HepG2 (cell line): ENCODE data around the gene PYGB. TPM values are rescaled to one million over a fixed set of nuclear protein-coding genes. Genes with fewer than 3 reads are reported as not detected.

Source experiments
- ARHGAP35 ChIP-seq: sonication (generic); formaldehyde crosslinking; IDR thresholded peaks from 2 replicates; pipeline ENCODE4 v1.9.0; 2022; ENCODE audit warnings: mild to moderate bottlenecking, inconsistent platforms, moderate library complexity, missing genetic modification reagents, borderline replicate concordance
- CENPX ChIP-seq: sonication (generic); formaldehyde crosslinking; IDR thresholded peaks from 2 replicates; pipeline ENCODE4 v1.9.0; 2021; ENCODE audit warnings: mild to moderate bottlenecking, missing genetic modification reagents, moderate library complexity
- CREM ChIP-seq, 2 experiments: sonication (generic) in 1 of 2; formaldehyde crosslinking in 1 of 2; IDR thresholded peaks; 2 replicates each; pipeline versions ENCODE4 v1.4.0 to v1.6.1; 2016 to 2020; ENCODE audit warnings: antibody characterized with exemption in 1 of 2, mild to moderate bottlenecking in 1 of 2, missing genetic modification reagents in 1 of 2
- KDM5A ChIP-seq: fragments of 200-600 bp; sonication (generic); IDR thresholded peaks from 2 replicates; pipeline ENCODE4 v1.7.0; 2018; ENCODE audit warnings: antibody characterized with exemption, mild to moderate bottlenecking, low read length, borderline replicate concordance
- KDM6A ChIP-seq: IDR thresholded peaks from 2 replicates; pipeline ENCODE4 v1.6.1; 2016; ENCODE audit warnings: low read depth
- KLF16 ChIP-seq, 2 experiments: sonication (generic) in 1 of 2; formaldehyde crosslinking in 1 of 2; IDR thresholded peaks; 2 replicates each; pipeline versions ENCODE4 v1.6.1 to v1.8.0; 2016 to 2023; ENCODE audit warnings: missing genetic modification reagents in 2 of 2, missing compliant biosample characterization in 1 of 2
- PHF5A ChIP-seq: IDR thresholded peaks from one replicate; pipeline ENCODE4 v1.6.1; 2018; ENCODE audit warnings: low read depth, missing genetic modification reagents; ENCODE audit not compliant: unreplicated experiment
- POLR2AphosphoS5 ChIP-seq: IDR thresholded peaks from 2 replicates; pipeline ENCODE4 v1.6.1; 2012; ENCODE audit warnings: low read depth, low read length
- PRMT3 ChIP-seq: sonication (generic); formaldehyde crosslinking; IDR thresholded peaks from 2 replicates; pipeline ENCODE4 v1.8.1; 2022; ENCODE audit warnings: low read depth, mild to moderate bottlenecking, moderate library complexity, missing genetic modification reagents, borderline replicate concordance
- SOX5 ChIP-seq: IDR thresholded peaks from 2 replicates; pipeline ENCODE4 v1.6.1; 2016; ENCODE audit warnings: borderline replicate concordance
- ZFYVE20 ChIP-seq: sonication (generic); formaldehyde crosslinking; IDR thresholded peaks from 2 replicates; pipeline ENCODE4 v1.8.0; 2023; ENCODE audit warnings: low read depth, mild to moderate bottlenecking, moderate library complexity, missing genetic modification reagents, borderline replicate concordance
- ZNF205 ChIP-seq: IDR thresholded peaks from 2 replicates; pipeline ENCODE4 v1.6.1; 2018; ENCODE audit warnings: missing biosample characterization, missing genetic modification reagents
- ZNF207 ChIP-seq: fragments of 450-650 bp; IDR thresholded peaks from 2 replicates; pipeline ENCODE4 v1.6.1; 2016; ENCODE audit warnings: antibody characterized with exemption, borderline replicate concordance
- ZNF589 ChIP-seq: sonication (generic); formaldehyde crosslinking; conservative IDR thresholded peaks from 2 replicates; pipeline ENCODE4 v1.8.0; 2022; ENCODE audit warnings: mild to moderate bottlenecking, moderate library complexity, missing genetic modification reagents
- ZNF720 ChIP-seq: sonication (generic); formaldehyde crosslinking; IDR thresholded peaks from 2 replicates; pipeline ENCODE4 v1.4.0; 2020; ENCODE audit warnings: missing genetic modification reagents
- ZNF737 ChIP-seq: sonication (generic); formaldehyde crosslinking; IDR thresholded peaks from 2 replicates; pipeline ENCODE4 v1.5.0; 2020; ENCODE audit warnings: missing genetic modification reagents, mild to moderate bottlenecking, borderline replicate concordance
- ZNF782 ChIP-seq: sonication (generic); formaldehyde crosslinking; IDR thresholded peaks from 2 replicates; pipeline ENCODE4 v1.4.0; 2020; ENCODE audit warnings: missing genetic modification reagents, mild to moderate bottlenecking, borderline replicate concordance
- polyA plus RNA-seq, 8 experiments: library from polyadenylated mRNA; depleted of rRNA in 3 of 8; stranded (reverse) in 7 of 8; unstranded in 1 of 8; fragments of >200 nt; fragmentation: Illumina TruSeq in 4 of 8; extraction: Trizol in 4 of 8; gene quantifications; 2 replicates each; pipeline versions ENCODE4 v1.2.1 to v1.2.3, GENCODE V29; 2011 to 2016; ENCODE audit warnings: low read depth in 4 of 8, missing spikeins in 1 of 8, mixed read lengths in 1 of 8; ENCODE audit not compliant: insufficient read depth in 1 of 8
- total RNA-seq, 5 experiments: library from RNA; depleted of rRNA; stranded (reverse); fragments of >200 nt; fragmentation: Illumina TruSeq; extraction: Trizol; gene quantifications; 2 replicates each; pipeline ENCODE4 v1.2.3, GENCODE V29; 2016; ENCODE audit warnings: low read depth in 1 of 5
- TF ChIP-seq, protein P1 (sequence below): sonication (generic); formaldehyde crosslinking; IDR thresholded peaks from 2 replicates; pipeline ENCODE4 v1.5.1; 2020; ENCODE audit warnings: mild to moderate bottlenecking, missing genetic modification reagents, moderate library complexity
- TF ChIP-seq, protein P2 (sequence below): sonication (generic); formaldehyde crosslinking; IDR thresholded peaks from 2 replicates; pipeline ENCODE4 v1.9.0; 2021; ENCODE audit warnings: missing genetic modification reagents, borderline replicate concordance
- TF ChIP-seq, protein P3 (sequence below): sonication (generic); formaldehyde crosslinking; IDR thresholded peaks from 2 replicates; pipeline ENCODE4 v1.5.0; 2020; ENCODE audit warnings: mild to moderate bottlenecking, missing genetic modification reagents

Gene PYGB
- total and polyA plus RNA-seq, 2 of the 13 experiments (the other 11 are each of a cell fraction or from before 2014, with no cell fraction given) = 24.2 to 86.3 TPM

DNA sequence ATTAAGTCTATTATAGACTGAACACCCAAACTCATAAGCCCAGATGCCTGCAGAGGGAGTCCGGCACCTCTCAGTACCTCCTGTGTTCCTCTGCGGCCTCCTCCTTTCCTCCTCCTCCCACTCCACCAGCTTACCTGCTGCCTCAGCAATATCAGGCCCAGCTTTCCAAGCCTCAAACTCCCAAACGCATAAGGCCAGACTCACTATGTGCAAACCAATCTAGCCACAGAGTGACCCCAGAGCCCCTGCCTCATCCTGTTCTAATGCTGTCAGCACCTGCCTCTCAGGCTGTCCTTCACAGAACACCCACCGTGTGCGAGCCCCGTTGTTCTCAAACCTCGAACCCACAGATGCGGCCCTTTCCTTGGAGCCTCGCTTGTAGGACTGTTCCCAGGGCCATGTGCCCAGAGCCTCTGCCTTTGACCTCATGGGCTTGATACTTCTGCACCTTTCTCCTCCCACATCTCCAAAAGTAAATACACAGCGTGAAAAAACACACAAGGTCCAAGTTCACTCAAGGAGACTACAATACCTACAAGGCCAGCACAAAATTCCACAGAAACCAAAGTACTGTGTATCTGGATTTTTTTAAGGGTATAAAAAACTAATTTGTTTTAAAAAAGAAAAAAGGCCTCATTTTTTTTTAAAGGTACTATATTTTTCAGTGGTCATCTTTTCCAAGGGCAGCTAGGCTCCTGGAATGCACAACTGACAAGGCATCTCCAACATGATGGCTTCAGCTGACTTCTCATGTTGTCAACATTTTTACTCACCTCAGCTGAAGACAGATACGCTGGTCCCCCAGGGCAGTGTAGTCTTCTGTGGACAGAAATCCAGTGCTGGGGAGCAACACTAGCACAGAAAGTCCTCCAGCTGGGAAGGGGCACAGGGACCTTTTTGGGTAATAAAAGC, 90.5 kb downstream of the PYGB start (continued):
- TF ChIP-seq, protein P1, sequence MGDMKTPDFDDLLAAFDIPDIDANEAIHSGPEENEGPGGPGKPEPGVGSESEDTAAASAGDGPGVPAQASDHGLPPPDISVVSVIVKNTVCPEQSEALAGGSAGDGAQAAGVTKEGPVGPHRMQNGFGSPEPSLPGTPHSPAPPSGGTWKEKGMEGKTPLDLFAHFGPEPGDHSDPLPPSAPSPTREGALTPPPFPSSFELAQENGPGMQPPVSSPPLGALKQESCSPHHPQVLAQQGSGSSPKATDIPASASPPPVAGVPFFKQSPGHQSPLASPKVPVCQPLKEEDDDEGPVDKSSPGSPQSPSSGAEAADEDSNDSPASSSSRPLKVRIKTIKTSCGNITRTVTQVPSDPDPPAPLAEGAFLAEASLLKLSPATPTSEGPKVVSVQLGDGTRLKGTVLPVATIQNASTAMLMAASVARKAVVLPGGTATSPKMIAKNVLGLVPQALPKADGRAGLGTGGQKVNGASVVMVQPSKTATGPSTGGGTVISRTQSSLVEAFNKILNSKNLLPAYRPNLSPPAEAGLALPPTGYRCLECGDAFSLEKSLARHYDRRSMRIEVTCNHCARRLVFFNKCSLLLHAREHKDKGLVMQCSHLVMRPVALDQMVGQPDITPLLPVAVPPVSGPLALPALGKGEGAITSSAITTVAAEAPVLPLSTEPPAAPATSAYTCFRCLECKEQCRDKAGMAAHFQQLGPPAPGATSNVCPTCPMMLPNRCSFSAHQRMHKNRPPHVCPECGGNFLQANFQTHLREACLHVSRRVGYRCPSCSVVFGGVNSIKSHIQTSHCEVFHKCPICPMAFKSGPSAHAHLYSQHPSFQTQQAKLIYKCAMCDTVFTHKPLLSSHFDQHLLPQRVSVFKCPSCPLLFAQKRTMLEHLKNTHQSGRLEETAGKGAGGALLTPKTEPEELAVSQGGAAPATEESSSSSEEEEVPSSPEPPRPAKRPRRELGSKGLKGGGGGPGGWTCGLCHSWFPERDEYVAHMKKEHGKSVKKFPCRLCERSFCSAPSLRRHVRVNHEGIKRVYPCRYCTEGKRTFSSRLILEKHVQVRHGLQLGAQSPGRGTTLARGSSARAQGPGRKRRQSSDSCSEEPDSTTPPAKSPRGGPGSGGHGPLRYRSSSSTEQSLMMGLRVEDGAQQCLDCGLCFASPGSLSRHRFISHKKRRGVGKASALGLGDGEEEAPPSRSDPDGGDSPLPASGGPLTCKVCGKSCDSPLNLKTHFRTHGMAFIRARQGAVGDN (CRISPR knock-in tag) = peak; percentile 100
- no peak for TF ChIP-seq PRMT3 (CRISPR knock-in tag)
- peak; percentile 91 for TF ChIP-seq SOX5
- TF ChIP-seq CREM (IDR thresholded peaks at IDR 0.05) = peak; percentile 79; the same call in 1 of the 2 replicates
- TF ChIP-seq CREM (CRISPR knock-in tag; IDR thresholded peaks at IDR 0.05) = no peak
- TF ChIP-seq, protein P2, sequence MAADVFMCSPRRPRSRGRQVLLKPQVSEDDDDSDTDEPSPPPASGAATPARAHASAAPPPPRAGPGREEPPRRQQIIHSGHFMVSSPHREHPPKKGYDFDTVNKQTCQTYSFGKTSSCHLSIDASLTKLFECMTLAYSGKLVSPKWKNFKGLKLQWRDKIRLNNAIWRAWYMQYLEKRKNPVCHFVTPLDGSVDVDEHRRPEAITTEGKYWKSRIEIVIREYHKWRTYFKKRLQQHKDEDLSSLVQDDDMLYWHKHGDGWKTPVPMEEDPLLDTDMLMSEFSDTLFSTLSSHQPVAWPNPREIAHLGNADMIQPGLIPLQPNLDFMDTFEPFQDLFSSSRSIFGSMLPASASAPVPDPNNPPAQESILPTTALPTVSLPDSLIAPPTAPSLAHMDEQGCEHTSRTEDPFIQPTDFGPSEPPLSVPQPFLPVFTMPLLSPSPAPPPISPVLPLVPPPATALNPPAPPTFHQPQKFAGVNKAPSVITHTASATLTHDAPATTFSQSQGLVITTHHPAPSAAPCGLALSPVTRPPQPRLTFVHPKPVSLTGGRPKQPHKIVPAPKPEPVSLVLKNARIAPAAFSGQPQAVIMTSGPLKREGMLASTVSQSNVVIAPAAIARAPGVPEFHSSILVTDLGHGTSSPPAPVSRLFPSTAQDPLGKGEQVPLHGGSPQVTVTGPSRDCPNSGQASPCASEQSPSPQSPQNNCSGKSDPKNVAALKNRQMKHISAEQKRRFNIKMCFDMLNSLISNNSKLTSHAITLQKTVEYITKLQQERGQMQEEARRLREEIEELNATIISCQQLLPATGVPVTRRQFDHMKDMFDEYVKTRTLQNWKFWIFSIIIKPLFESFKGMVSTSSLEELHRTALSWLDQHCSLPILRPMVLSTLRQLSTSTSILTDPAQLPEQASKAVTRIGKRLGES (CRISPR knock-in tag) = peak; percentile 75; the same call in 1 of the 2 replicates
- no peak for TF ChIP-seq PHF5A (CRISPR knock-in tag)
- peak in 1 of 2 experiments; percentile 93; a peak in 2 of 4 replicates for TF ChIP-seq KLF16 (CRISPR knock-in tag; IDR thresholded peaks at IDR 0.05)
- TF ChIP-seq POLR2AphosphoS5 = no peak
- TF ChIP-seq, protein P3, sequence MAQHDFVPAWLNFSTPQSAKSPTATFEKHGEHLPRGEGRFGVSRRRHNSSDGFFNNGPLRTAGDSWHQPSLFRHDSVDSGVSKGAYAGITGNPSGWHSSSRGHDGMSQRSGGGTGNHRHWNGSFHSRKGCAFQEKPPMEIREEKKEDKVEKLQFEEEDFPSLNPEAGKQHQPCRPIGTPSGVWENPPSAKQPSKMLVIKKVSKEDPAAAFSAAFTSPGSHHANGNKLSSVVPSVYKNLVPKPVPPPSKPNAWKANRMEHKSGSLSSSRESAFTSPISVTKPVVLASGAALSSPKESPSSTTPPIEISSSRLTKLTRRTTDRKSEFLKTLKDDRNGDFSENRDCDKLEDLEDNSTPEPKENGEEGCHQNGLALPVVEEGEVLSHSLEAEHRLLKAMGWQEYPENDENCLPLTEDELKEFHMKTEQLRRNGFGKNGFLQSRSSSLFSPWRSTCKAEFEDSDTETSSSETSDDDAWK (CRISPR knock-in tag) = no peak
- TF ChIP-seq ZNF207 = no peak
- peak; percentile 69; the same call in 1 of the 2 replicates for TF ChIP-seq ZFYVE20 (CRISPR knock-in tag)
- TF ChIP-seq ZNF589 (CRISPR knock-in tag) = 0 out of 2 replicates have a peak, but pooled peaks have one; percentile 83
- TF ChIP-seq KDM5A = no peak
- TF ChIP-seq ARHGAP35 (CRISPR knock-in tag) = peak; percentile 91
- peak; percentile 90 for TF ChIP-seq ZNF205 (CRISPR knock-in tag)
- 0 out of 2 replicates have a peak, but pooled peaks have one; percentile 38 for TF ChIP-seq ZNF720 (CRISPR knock-in tag)
- TF ChIP-seq ZNF737 (CRISPR knock-in tag) = peak; percentile 95
- TF ChIP-seq CENPX (CRISPR knock-in tag) = no peak
- peak; percentile 86; the same call in 1 of the 2 replicates for TF ChIP-seq KDM6A (CRISPR knock-in tag)
- TF ChIP-seq ZNF782 (CRISPR knock-in tag) = 0 out of 2 replicates have a peak, but pooled peaks have one; percentile 72
